ENCODE data around the gene NCOA1. TPM values are rescaled to one million over a fixed set of nuclear protein-coding genes. Genes with fewer than 3 reads are reported as not detected.

The NCOA1 gene
- total RNA-seq, 2 donors from 2014 or later, result 34.9 to 58.3 TPM

GRCh38 chr2:24620936-24621335, 129.9 kb downstream of the NCOA1 start:
- Histone ChIP-seq H3K4me3 (no peak overlapping the region), H3K36me3 (no peaks in the 10 kb centered on the region), H3K27ac (no peak overlapping the region), H3K4me1 (ENCODE audit: control insufficient read depth in 1 of 2, low read depth in 2 of 2) (peaks cover 0 to 3% of the 10 kb centered on the region in 2 donors), H3K27me3 (replicated peaks; ENCODE audit: insufficient read depth) (no peaks in the 10 kb centered on the region), H3K9me3 (no peaks in the 10 kb centered on the region)
- no peak for ATAC-seq (ENCODE audit: insufficient number of reproducible peaks, low FRiP score, low read depth)
- TF ChIP-seq, protein P1, sequence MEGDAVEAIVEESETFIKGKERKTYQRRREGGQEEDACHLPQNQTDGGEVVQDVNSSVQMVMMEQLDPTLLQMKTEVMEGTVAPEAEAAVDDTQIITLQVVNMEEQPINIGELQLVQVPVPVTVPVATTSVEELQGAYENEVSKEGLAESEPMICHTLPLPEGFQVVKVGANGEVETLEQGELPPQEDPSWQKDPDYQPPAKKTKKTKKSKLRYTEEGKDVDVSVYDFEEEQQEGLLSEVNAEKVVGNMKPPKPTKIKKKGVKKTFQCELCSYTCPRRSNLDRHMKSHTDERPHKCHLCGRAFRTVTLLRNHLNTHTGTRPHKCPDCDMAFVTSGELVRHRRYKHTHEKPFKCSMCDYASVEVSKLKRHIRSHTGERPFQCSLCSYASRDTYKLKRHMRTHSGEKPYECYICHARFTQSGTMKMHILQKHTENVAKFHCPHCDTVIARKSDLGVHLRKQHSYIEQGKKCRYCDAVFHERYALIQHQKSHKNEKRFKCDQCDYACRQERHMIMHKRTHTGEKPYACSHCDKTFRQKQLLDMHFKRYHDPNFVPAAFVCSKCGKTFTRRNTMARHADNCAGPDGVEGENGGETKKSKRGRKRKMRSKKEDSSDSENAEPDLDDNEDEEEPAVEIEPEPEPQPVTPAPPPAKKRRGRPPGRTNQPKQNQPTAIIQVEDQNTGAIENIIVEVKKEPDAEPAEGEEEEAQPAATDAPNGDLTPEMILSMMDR (IDR thresholded peaks at IDR 0.05), result no peak
- DNase-seq (ENCODE audit: low spot score), result no peak

- no peak for DNase-seq (ENCODE audit: low spot score)
- peaks cover 0 to 3% of the 10 kb centered on the region in 2 donors for H3K4me1 ChIP-seq (ENCODE audit: control insufficient read depth in 1 of 2, low read depth in 2 of 2)
- H3K4me3 ChIP-seq, result no peak overlapping the region
- H3K36me3 ChIP-seq, result no peaks in the 10 kb centered on the region
- no peak overlapping the region for H3K27ac ChIP-seq
- TF ChIP-seq, protein P1 (IDR thresholded peaks at IDR 0.05), result no peak
- H3K27me3 ChIP-seq (replicated peaks; ENCODE audit: insufficient read depth), result no peaks in the 10 kb centered on the region
- no peaks in the 10 kb centered on the region for H3K9me3 ChIP-seq
- no peak for ATAC-seq (ENCODE audit: insufficient number of reproducible peaks, low FRiP score, low read depth)
These were observed 130.9 kb downstream of the NCOA1 start for GRCh38 chr2:24621779-24622538.

DNA sequence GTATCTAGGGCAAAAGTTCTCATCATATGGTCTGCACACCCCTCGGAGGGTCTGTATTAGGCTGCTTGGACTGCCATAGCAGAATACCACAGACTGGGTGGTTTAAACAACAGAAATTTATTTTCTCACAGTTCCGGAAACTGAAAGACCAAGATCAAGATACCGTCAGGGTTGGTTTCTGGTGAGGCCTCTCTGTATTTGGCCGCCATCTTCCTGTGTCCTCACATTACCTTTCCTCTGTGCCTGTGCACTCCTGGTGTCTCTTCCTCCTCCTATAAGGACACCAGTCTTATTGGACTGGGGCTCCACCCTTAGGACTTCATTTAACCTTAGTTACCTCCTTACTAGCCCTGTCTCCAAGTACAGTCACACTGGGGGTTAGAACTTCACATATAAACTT, 132.5 kb downstream of the NCOA1 start:
- no peak for DNase-seq (ENCODE audit: low spot score)
- Histone ChIP-seq H3K4me3 (no peak overlapping the region), H3K9me3 (no peaks in the 10 kb centered on the region), H3K27me3 (replicated peaks; ENCODE audit: insufficient read depth) (no peaks in the 10 kb centered on the region), H3K36me3 (no peaks in the 10 kb centered on the region), H3K4me1 (ENCODE audit: control insufficient read depth in 1 of 2, low read depth in 2 of 2) (peaks cover 0 to 3% of the 10 kb centered on the region in 2 donors), H3K27ac (no peak overlapping the region)
- ATAC-seq (ENCODE audit: insufficient number of reproducible peaks, low FRiP score, low read depth), result no peak
- TF ChIP-seq, protein P1 (IDR thresholded peaks at IDR 0.05), result no peak

DNA sequence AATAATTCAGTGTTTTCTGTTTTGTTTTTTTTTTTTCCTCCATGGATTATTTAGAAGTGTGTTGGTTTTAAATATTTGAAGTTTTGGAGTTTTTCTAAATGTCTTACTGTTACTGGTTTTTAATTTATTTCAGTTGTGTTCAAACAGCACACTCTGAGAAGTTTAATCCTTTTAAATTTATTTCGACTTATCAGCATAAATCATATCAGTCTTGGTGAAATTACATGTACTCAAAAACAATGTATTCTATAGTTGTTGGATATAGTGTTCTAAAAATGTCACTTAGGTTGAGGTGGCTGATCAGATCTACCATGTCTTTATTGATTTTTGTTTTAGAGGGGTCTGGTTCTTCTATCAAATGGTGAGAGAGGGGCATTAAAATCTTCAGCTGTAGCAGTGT, 134.7 kb downstream of the NCOA1 start:
- no peaks in the 10 kb centered on the region for H3K27me3 ChIP-seq (replicated peaks; ENCODE audit: insufficient read depth)
- H3K4me3 ChIP-seq, result no peak overlapping the region
- TF ChIP-seq, protein P1 (IDR thresholded peaks at IDR 0.05), result no peak
- peaks cover 0 to 3% of the 10 kb centered on the region in 2 donors for H3K4me1 ChIP-seq (ENCODE audit: control insufficient read depth in 1 of 2, low read depth in 2 of 2)
- ATAC-seq (ENCODE audit: insufficient number of reproducible peaks, low FRiP score, low read depth) (no peak), DNase-seq (ENCODE audit: low spot score) (no peak)
- H3K36me3 ChIP-seq, result no peaks in the 10 kb centered on the region
- no peaks in the 10 kb centered on the region for H3K9me3 ChIP-seq
- no peak overlapping the region for H3K27ac ChIP-seq

DNA sequence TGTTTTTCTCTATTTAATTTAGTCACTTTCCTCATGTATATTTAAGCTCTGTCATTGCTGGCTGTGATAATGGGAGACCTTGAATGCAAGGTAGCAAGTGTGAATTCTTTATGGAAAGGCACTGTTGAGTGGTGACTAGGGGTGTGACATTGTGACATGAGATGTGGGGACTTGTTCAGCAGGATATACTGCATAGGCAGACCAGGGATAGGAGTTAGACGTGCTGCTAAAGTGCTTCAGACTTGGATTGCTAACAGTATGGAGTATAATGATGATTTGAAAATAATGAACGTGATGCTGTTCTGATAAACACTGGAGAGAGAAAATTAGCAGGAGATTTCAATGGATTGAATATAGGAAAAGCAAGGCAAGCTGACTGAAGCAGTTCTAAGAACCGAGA, 135.1 kb downstream of the NCOA1 start:
- Histone ChIP-seq H3K36me3 (no peaks in the 10 kb centered on the region), H3K27ac (no peak overlapping the region), H3K27me3 (replicated peaks; ENCODE audit: insufficient read depth) (no peaks in the 10 kb centered on the region), H3K4me3 (no peak overlapping the region), H3K4me1 (ENCODE audit: control insufficient read depth in 1 of 2, low read depth in 2 of 2) (peaks cover 0 to 3% of the 10 kb centered on the region in 2 donors), H3K9me3 (no peaks in the 10 kb centered on the region)
- TF ChIP-seq, protein P1 (IDR thresholded peaks at IDR 0.05), result no peak
- DNase-seq (ENCODE audit: low spot score) (no peak), ATAC-seq (ENCODE audit: insufficient number of reproducible peaks, low FRiP score, low read depth) (no peak)
